SK-N-MC (cell line): ENCODE data around the gene MGMT.

Experiments
- EZH2 ChIP-seq: fragments of 200-600 bp; sonication (generic); IDR thresholded peaks from one replicate; pipeline ENCODE4 v1.6.1; 2017; ENCODE audit warnings: antibody characterized with exemption
- FOXP2 ChIP-seq: optimal IDR thresholded peaks from 2 replicates; pipeline ENCODE3; 2011; ENCODE audit warnings: mild to moderate bottlenecking, moderate library complexity; ENCODE audit not compliant: insufficient read depth; ENCODE audit errors: extremely low read length, control extremely low read depth
- POLR2AphosphoS5 ChIP-seq: IDR thresholded peaks from 2 replicates; pipeline ENCODE4 v1.6.1; 2012; ENCODE audit warnings: mild to moderate bottlenecking, low read depth, low read length, borderline replicate concordance

- TF ChIP-seq POLR2AphosphoS5 (no peak), EZH2 (no peak), FOXP2 (no peak)
Observed at GRCh38 chr10:129779126-129780111, 312.4 kb downstream of the MGMT start.
